Measurements from ENCODE around the gene SEBOX. TPM values are rescaled to one million over a fixed set of nuclear protein-coding genes. Genes with fewer than 3 reads are reported as not detected.

SEBOX gene
- total RNA-seq, 1 donor from 2014 or later: not detected

GRCh38 chr17:28379814-28380801, 15.1 kb upstream of the SEBOX start:
- Mint-ChIP-seq H3K36me3 (ENCODE audit: low read depth, unreplicated experiment) (peaks cover 29% of the 10 kb centered on the region), H3K27me3 (ENCODE audit: low read depth, unreplicated experiment) (peaks cover 55% of the 10 kb centered on the region), H3K9me3 (ENCODE audit: unreplicated experiment) (peaks cover 13% of the 10 kb centered on the region), H3K4me1 (ENCODE audit: low read depth, unreplicated experiment) (no peaks in the 10 kb centered on the region), H3K4me3 (ENCODE audit: unreplicated experiment) (no peak overlapping the region), H3K27ac (ENCODE audit: unreplicated experiment) (no peak overlapping the region)
- Histone ChIP-seq H3K36me3 (ENCODE audit: insufficient read depth, low read length) (no peaks in the 10 kb centered on the region), H3K4me3 (ENCODE audit: insufficient read depth, low read depth, low read length) (no peak overlapping the region), H2AFZ (ENCODE audit: low read depth, low read length) (no peak overlapping the region), H3K4me1 (ENCODE audit: insufficient read depth, low read length) (peaks cover 6% of the 10 kb centered on the region), H3K27me3 (ENCODE audit: insufficient read depth, low read length) (no peaks in the 10 kb centered on the region), H3K27ac (ENCODE audit: low read depth, low read length) (no peak overlapping the region), H4K20me1 (ENCODE audit: insufficient read depth, low read length) (peaks cover 48% of the 10 kb centered on the region), H3K4me2 (ENCODE audit: low read length) (no peak overlapping the region), H3K9ac (ENCODE audit: low read length) (no peak overlapping the region), H3K79me2 (ENCODE audit: insufficient read depth, low read length) (no peaks in the 10 kb centered on the region), H3K9me3 (ENCODE audit: insufficient read depth, low read depth, low read length) (no peaks in the 10 kb centered on the region)
- DNase-seq (ENCODE audit: low read depth): peak; percentile 48
- TF ChIP-seq CTCF (IDR thresholded peaks at IDR 0.05; ENCODE audit: insufficient read depth, low read depth, low read length) (no peak), EZH2 (IDR thresholded peaks at IDR 0.05; ENCODE audit: insufficient read depth, low read length) (no peak)
- no peak for FAIRE-seq

GRCh38 chr17:28372945-28373274, 7.9 kb upstream of the SEBOX start:
- Histone ChIP-seq H3K4me1 (ENCODE audit: insufficient read depth, low read length) (peaks cover 21% of the 10 kb centered on the region), H2AFZ (ENCODE audit: low read depth, low read length) (no peak overlapping the region), H3K4me2 (ENCODE audit: low read length) (peak overlapping the region; percentile 100), H4K20me1 (ENCODE audit: insufficient read depth, low read length) (peaks cover 38% of the 10 kb centered on the region), H3K27ac (ENCODE audit: low read depth, low read length) (no peak overlapping the region), H3K4me3 (ENCODE audit: insufficient read depth, low read depth, low read length) (peak overlapping the region; percentile 73), H3K27me3 (ENCODE audit: insufficient read depth, low read length) (no peaks in the 10 kb centered on the region), H3K9ac (ENCODE audit: low read length) (peak overlapping the region; percentile 77), H3K36me3 (ENCODE audit: insufficient read depth, low read length) (no peaks in the 10 kb centered on the region), H3K79me2 (ENCODE audit: insufficient read depth, low read length) (peaks cover 12% of the 10 kb centered on the region), H3K9me3 (ENCODE audit: insufficient read depth, low read depth, low read length) (no peaks in the 10 kb centered on the region)
- DNase-seq (ENCODE audit: low read depth): no peak
- H3K27me3 Mint-ChIP-seq (ENCODE audit: low read depth, unreplicated experiment): peaks cover 16% of the 10 kb centered on the region
- H3K4me3 Mint-ChIP-seq (ENCODE audit: unreplicated experiment): peak overlapping the region; percentile 81
- H3K27ac Mint-ChIP-seq (ENCODE audit: unreplicated experiment): no peak overlapping the region
- no peaks in the 10 kb centered on the region for H3K9me3 Mint-ChIP-seq (ENCODE audit: unreplicated experiment)
- TF ChIP-seq EZH2 (IDR thresholded peaks at IDR 0.05; ENCODE audit: insufficient read depth, low read length) (no peak), CTCF (IDR thresholded peaks at IDR 0.05; ENCODE audit: insufficient read depth, low read depth, low read length) (no peak)
- peaks cover 7% of the 10 kb centered on the region for H3K36me3 Mint-ChIP-seq (ENCODE audit: low read depth, unreplicated experiment)
- FAIRE-seq: no peak
- H3K4me1 Mint-ChIP-seq (ENCODE audit: low read depth, unreplicated experiment): peaks cover 15% of the 10 kb centered on the region

Measured in astrocyte (in vitro differentiated cells and primary cell).